Measurements from ENCODE around the gene GTPBP8.
A peak's percentile ranks its signal among the peaks of the same experiment; 100 is the strongest.
"Not testable (repeated sequence)": the region's sequence is repeated elsewhere in the genome, so short reads cannot be mapped to it uniquely, and the experiment has no call there.

The GTPBP8 gene

GRCh38 chr3:113000691-113001090 lies 9.9 kb downstream of the GTPBP8 start:
- no peak for DNase-seq (ENCODE audit: low spot score)

GRCh38 chr3:113002037-113002436 lies 11.3 kb downstream of the GTPBP8 start:
- no peak for DNase-seq (ENCODE audit: low spot score)

- peak; percentile 55 for DNase-seq (ENCODE audit: low spot score)
Observed at GRCh38 chr3:113002679-113003078, 11.9 kb downstream of the GTPBP8 start.

- DNase-seq (ENCODE audit: low spot score) = peak; percentile 57
Observed at GRCh38 chr3:113005611-113006010, 14.8 kb downstream of the GTPBP8 start.

GRCh38 chr3:113006359-113007056 lies 15.7 kb downstream of the GTPBP8 start:
- no peak for DNase-seq (ENCODE audit: low spot score)

- no peak for DNase-seq (ENCODE audit: low spot score)
Observed at GRCh38 chr3:113008117-113008516, 17.3 kb downstream of the GTPBP8 start.

- DNase-seq (ENCODE audit: low spot score) = no peak
Observed at GRCh38 chr3:113013593-113013992, 22.8 kb downstream of the GTPBP8 start.

- no peak for DNase-seq (ENCODE audit: low spot score)
Observed at GRCh38 chr3:113018536-113019181, 27.9 kb downstream of the GTPBP8 start.

GRCh38 chr3:113019182-113020137 lies 28.7 kb downstream of the GTPBP8 start:
- peak; percentile 92 for DNase-seq (ENCODE audit: low spot score)

GRCh38 chr3:113021471-113021870 lies 30.7 kb downstream of the GTPBP8 start:
- no peak for DNase-seq (ENCODE audit: low spot score)

GRCh38 chr3:113034011-113034410 lies 43.2 kb downstream of the GTPBP8 start:
- DNase-seq (ENCODE audit: low spot score) = no peak

- peak; percentile 57 for DNase-seq (ENCODE audit: low spot score)
Observed at GRCh38 chr3:113035387-113035982, 44.7 kb downstream of the GTPBP8 start.

GRCh38 chr3:113038328-113038727 lies 47.5 kb downstream of the GTPBP8 start:
- DNase-seq (ENCODE audit: low spot score) = no peak

- DNase-seq (ENCODE audit: low spot score) = no peak
Observed at GRCh38 chr3:113039546-113039945, 48.8 kb downstream of the GTPBP8 start.

- no peak for DNase-seq (ENCODE audit: low spot score)
Observed at GRCh38 chr3:113040231-113040630, 49.4 kb downstream of the GTPBP8 start.

- DNase-seq (ENCODE audit: low spot score) = no peak
Observed at GRCh38 chr3:113043686-113044085, 52.9 kb downstream of the GTPBP8 start.

GRCh38 chr3:113046186-113046965 lies 55.6 kb downstream of the GTPBP8 start:
- DNase-seq (ENCODE audit: low spot score) = not testable (repeated sequence)

GRCh38 chr3:113051302-113051711 lies 60.5 kb downstream of the GTPBP8 start:
- peak; percentile 90 for DNase-seq (ENCODE audit: low spot score)

Data from activated CD4-positive, alpha-beta T cell treated with anti-CD3 and anti-CD28 coated beads, Interleukin-2, Interleukin-4, amounts not matched to agents 100 ng/mL and 50 ng/mL, durations not matched to agents 16 hours and 8 hours (primary cell).